ES-I3 (cell line): ENCODE data around the gene PTMA.

ENCODE experiments used
- H3K36me3 ChIP-seq: 2 replicates; pipeline ENCODE4 v1.6.1; 2013; ENCODE audit warnings: mild to moderate bottlenecking, low read length, control low read depth, moderate library complexity; ENCODE audit not compliant: insufficient read depth
- H3K4me1 ChIP-seq: 2 replicates; pipeline ENCODE4 v1.6.1; 2013; ENCODE audit warnings: mild to moderate bottlenecking, control low read depth, low read length; ENCODE audit not compliant: insufficient read depth
- H3K9ac ChIP-seq: 2 replicates; pipeline ENCODE4 v1.6.1; 2013; ENCODE audit warnings: low read depth, mild to moderate bottlenecking, low read length, moderate library complexity
- H3K9me3 ChIP-seq: 2 replicates; pipeline ENCODE4 v1.6.1; 2013; ENCODE audit warnings: mild to moderate bottlenecking, low read length, moderate library complexity; ENCODE audit not compliant: control insufficient read depth, insufficient read depth

Gene PTMA

DNA sequence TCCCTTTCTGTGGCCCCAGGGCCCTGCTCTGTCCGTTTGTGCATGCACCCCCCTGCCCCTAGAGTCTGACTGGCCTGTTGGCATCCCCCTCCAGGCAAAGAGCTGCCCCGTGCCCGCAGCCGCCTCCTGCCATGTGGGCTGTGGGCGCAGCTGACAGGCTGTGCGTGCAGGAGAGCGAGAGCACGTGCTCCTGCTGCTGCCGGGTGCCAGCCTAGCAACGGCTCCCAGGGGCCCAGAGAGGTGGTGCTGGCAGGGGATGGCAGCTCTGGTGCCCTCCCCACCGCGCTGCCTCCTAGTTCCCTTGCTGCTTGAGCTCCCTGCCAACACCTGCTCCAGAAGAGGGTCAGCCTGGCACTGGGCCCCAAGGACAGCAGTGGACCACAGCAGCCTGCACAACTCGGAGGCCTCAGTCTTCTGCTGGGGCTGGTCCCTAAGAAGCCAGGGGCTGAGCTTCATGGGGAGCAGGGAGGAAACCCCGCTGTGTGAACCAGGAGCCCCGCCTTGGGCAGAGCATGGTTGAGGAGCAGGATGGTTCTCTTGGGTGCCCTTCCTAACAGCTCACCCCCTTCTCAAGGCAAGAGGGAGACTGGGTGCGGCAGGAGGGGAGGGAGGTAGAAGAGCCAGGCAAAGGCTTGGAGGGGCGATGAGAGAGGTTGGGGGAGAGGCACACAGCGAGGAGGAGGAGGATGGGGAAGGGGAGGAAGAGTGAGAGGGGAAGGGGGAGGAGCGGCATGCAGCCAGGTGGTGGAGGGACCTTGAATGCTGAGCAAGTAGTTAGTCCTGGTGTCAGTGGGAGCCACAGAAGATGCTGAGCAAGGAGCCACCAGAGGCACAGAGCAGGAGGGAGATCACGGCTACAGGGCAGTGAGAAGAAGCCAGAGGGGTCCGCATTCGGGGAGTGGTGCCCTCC is 23.8 kb upstream of the PTMA start:
- Histone ChIP-seq H3K9ac (no peak overlapping the region), H3K4me1 (peaks cover 21% of the 10 kb centered on the region), H3K36me3 (no peaks in the 10 kb centered on the region), H3K9me3 (no peaks in the 10 kb centered on the region)

DNA sequence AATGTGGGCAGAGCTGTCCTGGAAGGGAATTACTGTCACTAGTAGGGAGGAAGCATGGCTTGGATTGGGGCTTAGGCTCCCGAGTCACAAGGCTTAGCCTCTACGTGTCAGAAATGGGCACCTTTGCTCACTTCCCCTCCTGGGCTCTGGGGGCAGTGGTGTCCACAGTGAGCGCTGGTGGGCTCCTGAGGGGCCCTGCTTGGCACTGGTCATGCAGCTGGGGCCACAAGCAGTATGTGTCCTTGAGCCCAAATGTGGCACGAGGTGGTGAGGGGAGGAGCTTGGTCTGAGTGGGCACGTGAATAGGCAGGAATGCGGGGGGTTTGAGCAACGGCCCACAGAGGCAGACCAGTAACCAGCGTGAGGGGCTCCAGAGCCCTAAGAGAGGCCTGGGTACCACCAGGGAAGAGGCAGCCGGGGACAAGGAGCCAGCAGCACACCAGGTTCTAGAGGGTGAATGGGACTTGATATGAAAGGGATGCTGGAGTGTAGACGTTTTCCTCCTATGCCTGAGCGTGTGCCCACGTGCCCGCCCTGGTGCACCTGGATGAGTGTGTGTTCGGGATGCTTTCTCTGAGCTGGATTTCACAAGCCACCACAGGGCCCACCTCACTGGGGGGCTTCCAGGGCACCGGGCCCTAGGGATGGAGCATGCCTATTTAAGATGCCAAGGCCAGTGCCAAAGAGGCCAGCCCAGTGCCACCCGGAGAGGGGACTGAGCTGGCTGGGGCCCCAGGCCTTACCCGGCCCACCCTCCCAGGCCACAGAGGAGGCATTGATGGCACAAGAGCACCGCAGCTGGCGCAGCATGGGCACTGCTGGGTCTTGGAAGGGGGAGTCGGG is 22.8 kb upstream of the PTMA start:
- Histone ChIP-seq H3K4me1 (peaks cover 18% of the 10 kb centered on the region), H3K36me3 (no peaks in the 10 kb centered on the region), H3K9me3 (no peaks in the 10 kb centered on the region), H3K9ac (peak overlapping the region; percentile 61)

DNA sequence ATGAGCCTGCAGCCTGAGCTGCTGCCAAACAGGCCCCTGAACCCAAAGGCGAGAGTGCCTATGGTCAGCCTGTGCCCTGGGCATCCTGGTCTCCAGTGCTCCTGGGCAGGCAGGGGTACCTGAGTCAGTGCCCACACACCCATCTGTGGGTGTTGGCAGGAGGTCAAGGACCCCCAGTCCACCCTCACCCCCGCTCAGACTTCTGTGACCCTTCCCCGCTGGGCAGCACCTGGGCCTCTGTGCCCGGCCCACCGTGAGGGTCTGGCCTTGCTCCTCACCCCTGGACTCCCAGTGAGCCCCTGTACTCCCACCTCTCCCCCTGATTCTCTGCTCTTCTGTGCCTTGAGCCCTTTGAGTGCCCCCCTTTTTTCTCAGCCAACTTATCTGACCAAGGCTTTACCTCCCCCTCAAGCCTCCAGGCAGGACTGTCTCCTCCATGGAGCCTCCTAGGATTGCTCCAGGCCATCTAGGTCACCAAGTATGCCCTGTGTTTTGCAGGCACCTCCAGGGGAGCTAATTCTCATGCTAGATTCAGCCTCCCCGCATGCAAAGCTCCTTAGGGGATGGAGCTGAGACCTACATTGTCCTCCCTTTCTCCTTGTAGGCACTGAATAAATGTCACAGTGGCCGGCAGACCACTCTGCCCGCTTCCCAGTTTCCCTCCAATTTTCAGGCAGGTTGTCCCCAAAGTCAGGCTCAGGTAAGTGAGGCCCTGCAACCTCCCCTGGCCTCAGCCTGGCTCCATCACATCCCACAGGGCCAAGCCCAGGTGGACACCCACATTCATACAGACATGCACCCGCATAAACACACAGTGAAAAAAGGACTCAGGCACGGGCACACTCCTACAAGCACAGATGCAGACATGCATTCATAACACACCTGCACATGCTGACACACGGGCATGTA is 21.9 kb upstream of the PTMA start:
- H3K9ac ChIP-seq: peak overlapping the region; percentile 61
- H3K9me3 ChIP-seq: no peaks in the 10 kb centered on the region
- H3K36me3 ChIP-seq: no peaks in the 10 kb centered on the region
- H3K4me1 ChIP-seq: peaks cover 18% of the 10 kb centered on the region

DNA sequence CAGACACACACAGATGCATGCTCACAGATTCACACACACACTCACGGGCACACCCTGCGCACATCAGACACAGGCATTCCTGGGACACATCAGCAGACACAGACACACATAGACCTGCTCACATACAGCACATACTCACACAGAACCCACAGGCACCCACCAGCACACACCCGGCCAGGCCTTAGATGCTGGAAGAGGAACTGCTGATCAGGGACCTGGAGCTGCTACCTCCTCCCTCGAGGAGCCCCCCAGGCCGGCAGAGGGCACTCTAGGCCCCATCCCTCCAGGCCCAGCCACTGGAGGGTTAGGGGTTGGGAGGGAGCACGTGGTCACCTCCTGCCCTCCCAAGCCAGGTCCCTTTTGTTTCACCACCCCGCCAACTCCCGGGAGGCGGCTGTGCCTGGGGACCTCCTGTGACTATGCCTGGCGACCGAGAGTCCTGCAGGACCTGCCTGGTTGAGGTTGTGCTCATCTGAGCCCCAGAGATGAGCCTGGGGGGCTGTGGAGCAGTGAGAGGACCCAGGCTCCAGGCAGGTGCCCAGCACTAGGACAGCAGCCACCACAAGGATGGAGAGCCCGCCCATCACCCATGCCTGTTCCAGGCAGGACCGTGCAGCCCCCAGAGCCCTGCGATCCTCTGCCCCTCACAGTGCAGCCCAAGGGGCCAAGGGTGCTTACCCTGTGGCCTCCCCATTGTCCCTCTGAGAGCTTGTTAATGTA is 21.0 kb upstream of the PTMA start:
- H3K36me3 ChIP-seq: no peaks in the 10 kb centered on the region
- no peaks in the 10 kb centered on the region for H3K9me3 ChIP-seq
- peak overlapping the region; percentile 53 for H3K9ac ChIP-seq
- peaks cover 16% of the 10 kb centered on the region for H3K4me1 ChIP-seq

DNA sequence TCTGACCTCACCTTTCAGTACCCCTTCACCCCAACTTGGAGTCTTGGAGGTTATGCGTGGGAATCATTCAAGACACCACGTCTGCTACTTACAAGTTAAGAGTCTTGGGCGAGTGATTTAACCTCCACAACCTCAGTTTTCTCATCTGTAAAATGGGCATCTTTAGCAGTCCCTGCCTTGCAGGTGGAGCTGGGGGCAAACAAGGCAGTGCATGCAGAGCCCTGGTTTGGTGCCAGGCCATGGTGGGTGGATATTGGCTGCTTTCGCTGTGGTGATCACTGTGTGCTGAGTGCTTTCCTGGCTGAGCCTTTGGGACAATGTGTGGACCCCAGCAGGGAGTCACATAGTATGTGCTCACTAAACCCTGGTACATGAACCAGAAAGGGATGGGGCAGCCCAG is 20.4 kb upstream of the PTMA start:
- Histone ChIP-seq H3K9ac (peak overlapping the region; percentile 53), H3K4me1 (peaks cover 10% of the 10 kb centered on the region)

DNA sequence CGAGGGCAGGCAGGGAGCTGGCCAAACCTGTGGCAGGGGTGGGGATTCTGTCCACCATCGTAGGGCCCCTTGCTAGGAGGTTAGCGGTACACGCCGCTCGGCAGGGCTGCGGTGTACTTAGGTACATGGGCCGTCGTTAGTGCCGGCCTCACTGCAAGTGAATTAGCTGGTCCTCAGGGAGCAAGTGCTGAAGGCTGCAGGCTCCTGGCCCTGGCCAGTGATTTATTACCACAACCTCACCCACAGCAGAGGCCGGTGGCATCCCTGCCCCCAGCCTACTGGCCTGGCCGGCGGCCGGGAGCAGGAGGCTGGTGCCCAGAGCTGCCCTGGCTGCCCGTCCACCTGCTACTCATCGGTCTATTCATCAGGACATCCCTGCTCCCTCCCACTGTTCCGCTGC is 19.6 kb upstream of the PTMA start:
- Histone ChIP-seq H3K9me3 (no peaks in the 10 kb centered on the region), H3K4me1 (peaks cover 8% of the 10 kb centered on the region), H3K9ac (no peak overlapping the region), H3K36me3 (no peaks in the 10 kb centered on the region)

More for the DNA sequence above, 20.4 kb upstream of the PTMA start:
- Histone ChIP-seq H3K36me3 (no peaks in the 10 kb centered on the region), H3K9me3 (no peaks in the 10 kb centered on the region)

DNA sequence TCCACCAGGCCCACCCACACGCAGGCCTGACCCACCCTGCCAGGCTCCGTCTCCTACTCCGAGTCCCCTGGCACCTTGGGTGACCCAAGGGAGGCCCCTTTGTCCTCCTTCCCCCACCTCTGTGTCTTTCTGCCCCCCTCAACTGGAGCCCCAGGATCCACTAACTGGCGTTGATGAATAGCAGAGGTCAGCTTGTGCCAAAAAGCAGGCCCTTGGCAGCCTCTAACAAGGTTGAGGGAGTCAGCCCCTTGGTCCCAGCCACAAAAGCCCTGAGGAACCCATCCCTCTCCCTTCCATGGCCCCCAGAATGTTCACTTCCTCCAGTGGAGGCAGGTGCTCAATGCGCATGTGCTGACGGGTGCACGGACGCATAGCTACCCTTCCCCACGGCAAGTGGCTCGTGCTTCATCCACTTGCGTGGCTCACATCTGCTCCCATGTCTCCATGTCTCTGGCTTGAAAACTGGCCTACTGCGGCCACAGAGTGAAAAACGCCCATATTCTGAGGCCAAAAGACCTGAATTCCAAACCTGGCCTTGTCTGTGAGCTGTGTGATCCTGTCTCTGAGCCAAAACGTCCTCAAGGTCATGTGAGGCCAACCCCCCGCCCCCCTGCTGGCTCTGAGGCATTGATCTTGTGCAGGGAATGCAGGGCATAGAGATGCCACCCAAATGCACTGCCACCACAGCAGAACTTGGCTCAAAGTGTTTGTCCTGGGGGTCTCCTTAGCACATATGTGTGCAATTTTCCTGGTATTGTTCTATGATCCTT is 19.0 kb upstream of the PTMA start:
- Histone ChIP-seq H3K9me3 (no peaks in the 10 kb centered on the region), H3K9ac (no peak overlapping the region), H3K4me1 (peaks cover 8% of the 10 kb centered on the region), H3K36me3 (no peaks in the 10 kb centered on the region)

DNA sequence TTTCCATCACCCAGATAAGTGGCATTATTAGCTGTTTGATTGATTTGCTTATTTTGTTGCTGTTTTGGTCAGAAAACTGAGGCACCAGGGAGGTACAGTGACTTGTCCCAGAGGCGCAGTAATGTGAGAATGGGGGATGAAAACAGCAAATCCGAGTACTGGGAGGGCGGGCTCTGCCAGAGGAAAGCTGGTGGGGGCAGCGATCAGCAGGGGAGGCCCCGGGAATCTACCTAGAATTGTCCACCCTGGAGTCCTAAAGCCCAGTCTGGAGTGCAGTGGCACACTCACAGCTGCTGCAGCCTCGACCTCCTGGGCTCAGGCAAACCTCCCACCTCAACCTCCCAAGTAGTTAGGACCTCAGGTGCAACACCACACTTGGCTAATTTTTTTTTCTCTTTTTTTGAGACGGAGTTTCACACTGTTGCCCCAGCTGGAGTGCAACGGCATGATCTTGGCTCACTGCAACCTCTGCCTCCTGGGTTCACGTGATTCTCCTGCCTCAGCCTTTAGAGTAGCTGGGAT is 17.0 kb upstream of the PTMA start:
- H3K36me3 ChIP-seq: no peaks in the 10 kb centered on the region
- no peak overlapping the region for H3K9ac ChIP-seq
- H3K9me3 ChIP-seq: no peaks in the 10 kb centered on the region
- H3K4me1 ChIP-seq: peaks cover 5% of the 10 kb centered on the region

DNA sequence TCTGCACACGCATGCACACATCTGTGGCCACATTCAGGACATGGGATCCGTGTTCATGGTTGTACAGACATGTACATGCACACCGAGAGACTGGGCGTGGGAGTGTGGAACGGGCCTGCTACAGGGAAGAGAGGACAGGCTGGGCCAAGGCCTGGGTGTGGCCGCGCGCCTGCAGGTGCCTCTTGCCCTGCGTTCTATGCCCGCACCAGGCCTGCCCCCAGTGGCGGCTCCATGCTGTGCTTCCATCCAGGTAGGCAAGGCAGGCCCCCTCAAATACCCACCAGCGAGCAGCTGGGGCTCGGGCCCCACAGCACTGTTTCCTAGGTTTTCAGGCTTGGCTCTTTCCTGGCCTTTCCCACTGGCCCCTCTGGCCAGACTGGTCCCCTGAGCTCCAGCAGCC is 15.5 kb upstream of the PTMA start:
- Histone ChIP-seq H3K4me1 (no peaks in the 10 kb centered on the region; the same call in 1 of the 2 replicates), H3K36me3 (no peaks in the 10 kb centered on the region), H3K9ac (no peak overlapping the region), H3K9me3 (no peaks in the 10 kb centered on the region)

DNA sequence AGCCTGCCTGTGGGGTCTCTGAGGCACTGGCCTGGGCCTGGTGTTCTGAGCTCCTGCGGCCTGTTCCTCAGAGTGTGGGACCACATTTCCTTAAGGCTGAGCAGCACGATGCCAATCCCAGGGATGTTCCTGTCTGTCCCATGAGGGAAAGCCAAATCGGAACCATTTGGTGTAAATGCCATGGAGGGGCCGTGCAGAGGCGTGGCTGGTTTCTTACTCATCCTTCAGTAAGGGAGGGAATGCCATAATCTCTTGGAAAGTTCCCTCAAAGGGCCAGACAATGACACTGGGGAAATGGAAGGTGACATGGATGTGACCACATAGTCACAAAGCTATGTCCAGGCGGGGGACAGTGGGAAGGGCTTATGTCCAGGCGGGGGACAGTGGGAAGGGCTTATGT is 14.4 kb upstream of the PTMA start:
- H3K36me3 ChIP-seq: no peaks in the 10 kb centered on the region
- no peaks in the 10 kb centered on the region; the same call in 1 of the 2 replicates for H3K4me1 ChIP-seq
- no peak overlapping the region for H3K9ac ChIP-seq
- no peaks in the 10 kb centered on the region for H3K9me3 ChIP-seq

DNA sequence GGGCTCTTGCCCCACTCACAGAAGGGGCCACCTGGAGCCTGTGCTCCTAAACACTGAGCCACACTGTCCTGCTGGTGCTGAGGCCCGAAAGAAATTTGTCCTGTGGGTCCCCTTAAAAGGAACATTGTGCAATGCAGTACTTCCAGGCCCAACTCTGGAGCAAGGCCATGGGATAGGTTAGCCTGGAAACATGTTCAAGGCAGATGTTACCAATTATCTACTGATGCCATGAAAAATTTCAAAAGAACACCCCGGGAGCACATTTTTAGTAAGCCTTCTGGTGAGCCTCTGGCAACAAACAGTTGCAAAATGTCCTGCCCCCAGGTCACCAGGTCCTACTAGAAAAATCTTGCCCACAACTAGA is 12.3 kb upstream of the PTMA start:
- no peaks in the 10 kb centered on the region for H3K9me3 ChIP-seq
- no peak overlapping the region for H3K9ac ChIP-seq
- no peaks in the 10 kb centered on the region; the same call in 1 of the 2 replicates for H3K4me1 ChIP-seq
- no peaks in the 10 kb centered on the region for H3K36me3 ChIP-seq

DNA sequence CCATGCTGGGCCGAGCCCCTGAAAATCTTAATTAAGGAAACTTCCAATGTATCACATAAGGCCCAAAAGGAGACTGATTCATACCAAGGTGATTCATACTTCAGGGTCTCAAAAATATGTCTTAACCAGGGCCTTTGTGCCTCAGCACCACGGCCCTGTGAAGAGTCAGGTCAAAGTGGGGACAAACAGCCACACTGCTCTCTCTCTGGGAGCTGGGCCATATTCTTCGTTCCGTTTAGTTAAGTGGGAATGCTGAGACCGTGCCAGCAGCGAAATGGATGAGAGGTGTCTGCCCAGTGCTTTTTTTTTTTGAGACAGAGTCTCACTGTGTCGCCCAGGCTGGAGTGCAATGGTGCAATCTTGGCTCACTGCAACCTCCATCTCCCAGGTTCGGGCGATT is 9.3 kb upstream of the PTMA start:
- Histone ChIP-seq H3K9ac (no peak overlapping the region), H3K9me3 (no peaks in the 10 kb centered on the region), H3K36me3 (no peaks in the 10 kb centered on the region), H3K4me1 (peaks cover 4% of the 10 kb centered on the region; the same call in 1 of the 2 replicates)
